H7 (cell line): ENCODE results near the gene PI16. TPM values are rescaled to one million over a fixed set of nuclear protein-coding genes. Genes with fewer than 3 reads are reported as not detected.
"Not testable (repeated sequence)": the region's sequence is repeated elsewhere in the genome, so short reads cannot be mapped to it uniquely, and the experiment has no call there.

Experiments used
- DNase-seq: peaks from one replicate; pipeline ENCODE4 v3.0.0; 2012
- H3K27me3 ChIP-seq: 2 replicates; pipeline ENCODE4 v1.6.0; 2011; ENCODE audit warnings: mild to moderate bottlenecking, low read length; ENCODE audit not compliant: control insufficient read depth, insufficient read depth
- H3K36me3 ChIP-seq: replicated peaks from 2 replicates; pipeline ENCODE4 v1.5.1; 2011; ENCODE audit warnings: low read length; ENCODE audit not compliant: control insufficient read depth, insufficient read depth
- H3K4me3 ChIP-seq: 2 replicates; pipeline ENCODE4 v1.5.1; 2011; ENCODE audit warnings: low read depth, mild to moderate bottlenecking, control low read depth, low read length, moderate library complexity; ENCODE audit not compliant: insufficient read depth
- total RNA-seq: library from RNA; depleted of rRNA; stranded (reverse); fragments of >200 nt; shearing (Covaris generic); gene quantifications from 2 replicates; pipeline ENCODE4 v1.2.3, GENCODE V29; 2014

PI16 gene
- total RNA-seq, 1 experiment from 2014 or later = not detected

GRCh38 chr6:36983538-36983937, 29.0 kb downstream of the PI16 start:
- H3K27me3 ChIP-seq = no peaks in the 10 kb centered on the region
- H3K4me3 ChIP-seq = no peak overlapping the region
- DNase-seq = no peak
- peaks cover 1% of the 10 kb centered on the region for H3K36me3 ChIP-seq

- Histone ChIP-seq H3K27me3 (no peaks in the 10 kb centered on the region), H3K36me3 (no peaks in the 10 kb centered on the region), H3K4me3 (peak overlapping the region; percentile 96)
- peak; percentile 89 for DNase-seq
These were observed 30.3 kb downstream of the PI16 start for GRCh38 chr6:36984581-36985416.

- no peaks in the 10 kb centered on the region for H3K36me3 ChIP-seq
- peak overlapping the region; percentile 96 for H3K4me3 ChIP-seq
- no peaks in the 10 kb centered on the region for H3K27me3 ChIP-seq
- DNase-seq = no peak
These were observed 30.9 kb downstream of the PI16 start for GRCh38 chr6:36985417-36985807.

- DNase-seq = peak; percentile 99
These were observed 31.5 kb downstream of the PI16 start, which contains the start of gene MTCH1 for GRCh38 chr6:36985808-36986703. Gene MTCH1, minus strand, starts transcription at chr6:36986196. Its CDS starts 23 bp downstream, at chr6:36986173.

GRCh38 chr6:36986704-36987047, 32.1 kb downstream of the PI16 start:
- DNase-seq = no peak
- Histone ChIP-seq H3K27me3 (no peaks in the 10 kb centered on the region), H3K36me3 (no peaks in the 10 kb centered on the region), H3K4me3 (peak overlapping the region; percentile 96)

More at GRCh38 chr6:36985808-36986703, 31.5 kb downstream of the PI16 start, which contains the start of gene MTCH1:
- Histone ChIP-seq H3K36me3 (no peaks in the 10 kb centered on the region), H3K4me3 (peak within 1 kb of the TSS; percentile 96), H3K27me3 (no peaks in the 10 kb centered on the region)

- no peak for DNase-seq
- H3K27me3 ChIP-seq = no peaks in the 10 kb centered on the region
- no peak overlapping the region for H3K4me3 ChIP-seq
- no peaks in the 10 kb centered on the region for H3K36me3 ChIP-seq
These were observed 34.7 kb downstream of the PI16 start for GRCh38 chr6:36989264-36989663.

GRCh38 chr6:36990401-36990800, 35.9 kb downstream of the PI16 start:
- not testable (repeated sequence) for DNase-seq, H3K4me3 ChIP-seq, H3K27me3 ChIP-seq, H3K36me3 ChIP-seq

GRCh38 chr6:36997811-36998722, 43.5 kb downstream of the PI16 start:
- Histone ChIP-seq H3K4me3 (no peak overlapping the region), H3K36me3 (no peaks in the 10 kb centered on the region), H3K27me3 (no peaks in the 10 kb centered on the region)
- no peak for DNase-seq

GRCh38 chr6:36998723-36999038, 44.1 kb downstream of the PI16 start:
- H3K36me3 ChIP-seq = no peaks in the 10 kb centered on the region
- no peaks in the 10 kb centered on the region for H3K27me3 ChIP-seq
- no peak overlapping the region for H3K4me3 ChIP-seq
- DNase-seq = no peak

GRCh38 chr6:36999061-36999750, 44.7 kb downstream of the PI16 start:
- H3K4me3 ChIP-seq = no peak overlapping the region
- no peak for DNase-seq
- no peaks in the 10 kb centered on the region for H3K27me3 ChIP-seq
- no peaks in the 10 kb centered on the region for H3K36me3 ChIP-seq

- Histone ChIP-seq H3K27me3 (no peaks in the 10 kb centered on the region), H3K4me3 (no peak overlapping the region), H3K36me3 (no peaks in the 10 kb centered on the region)
- DNase-seq = no peak
These were observed 45.2 kb downstream of the PI16 start for GRCh38 chr6:36999751-37000125.

GRCh38 chr6:37004044-37004980, 49.8 kb downstream of the PI16 start:
- no peak for DNase-seq
- Histone ChIP-seq H3K4me3 (no peak overlapping the region), H3K27me3 (no peaks in the 10 kb centered on the region), H3K36me3 (no peaks in the 10 kb centered on the region)
